Stimulated activated CD4-positive, alpha-beta T cell treated with anti-CD3 and anti-CD28 coated beads, Interleukin-1b, Interleukin-23, amount 100 ng/mL, for 1 hour (primary cell): Measurements from ENCODE around the gene FLT4.
"Not testable (repeated sequence)": the region's sequence is repeated elsewhere in the genome, so short reads cannot be mapped to it uniquely, and the experiment has no call there.

Experiments
- DNase-seq, 2 donors: peaks; one replicate each; pipeline ENCODE4 v3.0.0-alpha.2; 2020; ENCODE audit warnings: low read depth in 2 of 2

Gene FLT4

GRCh38 chr5:180649297-180650039, at the start of gene FLT4:
Gene FLT4, minus strand, starts transcription at chr5:180649600. Its CDS starts 55 bp downstream, at chr5:180649545.
- DNase-seq = no peak

GRCh38 chr5:180699042-180699441, 49.6 kb upstream of the FLT4 start:
- no peak for DNase-seq

GRCh38 chr5:180696116-180696515, 46.7 kb upstream of the FLT4 start:
- no peak for DNase-seq

- DNase-seq = no peak
Measured at GRCh38 chr5:180692429-180692828, 43.0 kb upstream of the FLT4 start.

- no peak for DNase-seq
Measured at GRCh38 chr5:180691046-180691445, 41.6 kb upstream of the FLT4 start.

- no peak for DNase-seq
Measured at GRCh38 chr5:180690562-180690961, 41.2 kb upstream of the FLT4 start.

- DNase-seq = no peak
Measured at GRCh38 chr5:180689775-180690174, 40.4 kb upstream of the FLT4 start.

- no peak for DNase-seq
Measured at GRCh38 chr5:180689071-180689694, 39.8 kb upstream of the FLT4 start.

GRCh38 chr5:180688330-180689070, 39.1 kb upstream of the FLT4 start:
- DNase-seq = no peak

- not testable (repeated sequence) for DNase-seq
Measured at GRCh38 chr5:180686799-180687198, 37.4 kb upstream of the FLT4 start.

GRCh38 chr5:180684623-180685161, 35.3 kb upstream of the FLT4 start:
- no peak for DNase-seq

GRCh38 chr5:180683220-180683922, 34.0 kb upstream of the FLT4 start:
- no peak for DNase-seq

GRCh38 chr5:180682560-180682959, 33.2 kb upstream of the FLT4 start:
- no peak for DNase-seq

GRCh38 chr5:180682008-180682407, 32.6 kb upstream of the FLT4 start:
- not testable (repeated sequence) for DNase-seq

- not testable (repeated sequence) for DNase-seq
Measured at GRCh38 chr5:180678319-180678718, 28.9 kb upstream of the FLT4 start.

GRCh38 chr5:180675036-180675635, 25.7 kb upstream of the FLT4 start:
- DNase-seq = no peak

- not testable (repeated sequence) for DNase-seq
Measured at GRCh38 chr5:180674090-180674475, 24.7 kb upstream of the FLT4 start.

- DNase-seq = no peak
Measured at GRCh38 chr5:180673371-180674089, 24.1 kb upstream of the FLT4 start.

GRCh38 chr5:180671958-180672524, 22.6 kb upstream of the FLT4 start:
- DNase-seq = not testable (repeated sequence)
